OCI-LY1 (cell line): ENCODE results near the gene ZNF688.

Experiments
- CTCF ChIP-seq: fragments of 200-600 bp; sonication (generic), shearing (Covaris generic); IDR thresholded peaks from 2 replicates; pipeline ENCODE4 v1.5.1; 2017; ENCODE audit warnings: mild to moderate bottlenecking, antibody characterized with exemption, low read length, moderate library complexity, mixed read lengths
- EZH2 ChIP-seq: fragments of 200-600 bp; sonication (generic), shearing (Covaris generic); IDR thresholded peaks from 2 replicates; pipeline ENCODE4 v1.8.0; 2017; ENCODE audit warnings: borderline replicate concordance, mixed run types, mild to moderate bottlenecking, antibody characterized with exemption, low read length, moderate library complexity, mixed read lengths

- no peak for TF ChIP-seq EZH2
- no peak for TF ChIP-seq CTCF
Measured at GRCh38 chr16:30521476-30521872, 50.0 kb downstream of the ZNF688 start.
